Measurements from ENCODE around the gene PHLDA1. TPM values are rescaled to one million over a fixed set of nuclear protein-coding genes. Genes with fewer than 3 reads are reported as not detected.
"Not testable (repeated sequence)": the region's sequence is repeated elsewhere in the genome, so short reads cannot be mapped to it uniquely, and the experiment has no call there.

PHLDA1 gene
- total RNA-seq, 1 experiment from 2014 or later = 184 TPM

DNA sequence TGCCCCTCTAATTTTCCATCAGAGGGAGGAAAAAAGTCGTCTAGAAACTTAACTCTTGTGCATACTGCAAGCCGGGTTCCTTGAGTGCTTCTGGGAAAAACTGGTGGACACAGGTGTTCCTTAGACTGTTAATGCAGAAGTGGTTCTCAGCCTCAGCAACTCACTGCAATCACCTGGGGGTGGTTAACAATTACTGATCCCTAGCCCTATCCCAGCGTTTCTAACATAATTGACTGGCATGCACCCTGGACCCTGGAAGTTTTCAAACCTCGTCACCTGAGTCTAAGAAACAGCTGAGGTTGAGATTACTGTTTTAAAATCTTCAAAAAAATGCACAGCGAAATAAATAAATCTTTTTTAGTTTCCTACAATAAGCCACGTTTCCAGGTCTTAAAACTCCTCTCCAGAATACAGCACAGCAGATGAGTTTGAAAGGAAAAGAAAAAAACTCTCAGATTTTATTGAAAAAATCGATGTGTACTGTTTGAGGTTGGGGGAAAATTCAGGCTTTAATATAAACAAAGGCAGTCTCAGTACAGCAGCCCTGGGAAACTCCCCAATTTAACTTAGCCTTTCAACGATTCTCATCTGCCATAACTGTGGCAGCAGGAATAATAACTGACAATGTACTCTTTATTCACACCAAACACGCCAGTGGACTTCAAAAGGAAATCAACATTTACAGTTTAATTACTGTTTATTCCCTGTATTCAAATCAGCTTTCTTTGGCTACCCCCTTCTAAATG, 45.4 kb downstream of the PHLDA1 start:
- DNase-seq (ENCODE audit: low read depth) = no peak

DNA sequence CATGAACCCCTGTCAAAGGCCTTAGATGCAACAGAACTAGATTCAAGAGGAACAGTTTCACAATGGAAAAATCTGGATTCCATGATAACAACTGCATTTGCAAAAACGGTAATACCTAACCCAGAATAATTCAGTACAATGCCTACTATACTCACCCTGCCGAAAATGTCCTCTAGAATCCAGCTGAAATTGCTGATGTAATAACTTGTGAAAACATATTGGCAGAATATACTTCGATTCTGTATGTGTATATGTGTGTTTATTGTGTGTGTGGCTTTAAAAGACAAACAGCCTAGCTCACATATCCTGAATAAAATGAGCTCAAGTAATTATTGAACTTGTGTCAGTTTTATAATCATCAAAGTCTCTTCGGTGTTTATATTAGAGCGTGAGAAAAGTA, 46.0 kb downstream of the PHLDA1 start:
- no peak for DNase-seq (ENCODE audit: low read depth)

DNA sequence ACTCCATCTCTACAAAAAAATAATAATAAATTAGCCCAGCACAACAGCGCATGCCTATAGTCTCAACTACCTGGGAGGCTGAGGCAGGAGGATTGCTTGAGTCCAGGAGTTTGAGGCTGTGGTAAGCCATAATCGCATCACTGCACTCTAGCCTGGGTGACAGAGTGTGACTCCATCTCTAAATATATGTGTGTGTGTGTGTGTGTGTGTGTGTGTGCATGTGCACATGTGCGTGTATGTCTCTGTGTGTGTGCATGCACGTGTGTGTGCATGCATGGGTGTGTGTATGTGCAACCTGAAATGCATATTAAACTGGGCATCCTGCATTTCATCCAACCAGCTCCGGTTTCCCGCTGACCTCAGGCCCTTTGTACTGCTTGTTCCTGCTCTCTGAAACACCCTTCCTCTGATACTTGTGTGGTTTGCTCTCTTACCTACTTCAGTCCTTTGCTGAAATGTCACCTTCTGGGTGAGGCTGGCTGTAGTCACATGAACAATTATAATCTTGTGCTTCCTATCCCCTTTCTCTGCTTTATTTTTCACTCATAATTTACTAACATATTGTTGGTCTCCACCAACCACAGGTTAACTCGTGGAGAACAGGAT, 46.9 kb downstream of the PHLDA1 start:
- no peak for DNase-seq (ENCODE audit: low read depth)

DNA sequence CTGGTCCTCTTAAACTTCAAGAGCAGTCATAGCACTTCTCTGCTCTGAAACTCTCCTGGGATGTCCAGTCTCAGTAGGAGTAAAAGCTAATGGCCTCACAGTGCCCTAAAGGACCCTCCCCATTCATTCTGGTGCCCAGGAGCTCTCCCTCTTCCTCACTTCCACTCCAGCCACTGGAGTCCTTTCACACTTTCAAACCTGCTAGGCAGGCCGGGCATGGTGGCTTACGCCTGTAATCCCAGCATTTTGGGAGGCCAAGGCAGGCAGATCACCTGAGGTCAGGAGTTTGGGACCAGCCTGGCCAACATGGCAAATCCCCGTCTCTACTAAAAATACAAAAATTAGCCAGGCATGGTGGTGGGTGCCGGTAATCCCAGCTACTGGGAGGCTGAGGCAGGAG, 47.7 kb downstream of the PHLDA1 start:
- DNase-seq (ENCODE audit: low read depth) = not testable (repeated sequence)

DNA sequence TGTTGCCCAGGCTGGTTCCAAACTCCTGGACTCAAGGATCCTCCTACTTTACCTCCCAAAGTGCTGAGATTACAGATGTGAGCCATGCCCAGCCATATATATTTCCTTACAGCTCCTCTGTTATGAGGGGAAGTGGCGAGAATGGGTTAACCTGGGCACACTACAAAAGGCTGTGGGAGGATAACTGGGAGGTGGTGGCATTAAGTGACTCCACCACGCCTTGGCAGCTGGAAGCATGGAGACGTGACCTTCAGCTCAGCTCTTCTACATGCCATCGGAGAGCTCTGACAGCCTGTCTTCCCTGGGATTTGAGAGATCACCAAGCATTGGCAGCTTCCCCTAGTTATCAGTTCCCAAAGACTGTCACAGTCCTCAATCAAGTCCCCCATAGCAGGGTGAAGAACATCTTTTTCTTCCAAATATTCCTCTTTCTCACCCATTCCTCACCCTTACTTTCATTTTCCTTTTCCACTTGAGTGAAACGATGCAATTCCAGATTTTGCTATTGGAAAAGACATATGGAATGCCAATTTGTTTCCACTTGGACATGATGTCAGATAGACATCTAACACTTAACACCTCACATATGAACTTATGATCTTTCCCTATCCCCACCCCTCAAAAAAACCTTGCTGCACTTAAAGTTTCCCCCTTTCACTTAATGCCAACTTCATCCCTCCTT, 48.5 kb downstream of the PHLDA1 start:
- no peak for DNase-seq (ENCODE audit: low read depth)

GRCh38 chr12:75982169-75982564, 49.4 kb downstream of the PHLDA1 start:
- DNase-seq (ENCODE audit: low read depth) = no peak

DNA sequence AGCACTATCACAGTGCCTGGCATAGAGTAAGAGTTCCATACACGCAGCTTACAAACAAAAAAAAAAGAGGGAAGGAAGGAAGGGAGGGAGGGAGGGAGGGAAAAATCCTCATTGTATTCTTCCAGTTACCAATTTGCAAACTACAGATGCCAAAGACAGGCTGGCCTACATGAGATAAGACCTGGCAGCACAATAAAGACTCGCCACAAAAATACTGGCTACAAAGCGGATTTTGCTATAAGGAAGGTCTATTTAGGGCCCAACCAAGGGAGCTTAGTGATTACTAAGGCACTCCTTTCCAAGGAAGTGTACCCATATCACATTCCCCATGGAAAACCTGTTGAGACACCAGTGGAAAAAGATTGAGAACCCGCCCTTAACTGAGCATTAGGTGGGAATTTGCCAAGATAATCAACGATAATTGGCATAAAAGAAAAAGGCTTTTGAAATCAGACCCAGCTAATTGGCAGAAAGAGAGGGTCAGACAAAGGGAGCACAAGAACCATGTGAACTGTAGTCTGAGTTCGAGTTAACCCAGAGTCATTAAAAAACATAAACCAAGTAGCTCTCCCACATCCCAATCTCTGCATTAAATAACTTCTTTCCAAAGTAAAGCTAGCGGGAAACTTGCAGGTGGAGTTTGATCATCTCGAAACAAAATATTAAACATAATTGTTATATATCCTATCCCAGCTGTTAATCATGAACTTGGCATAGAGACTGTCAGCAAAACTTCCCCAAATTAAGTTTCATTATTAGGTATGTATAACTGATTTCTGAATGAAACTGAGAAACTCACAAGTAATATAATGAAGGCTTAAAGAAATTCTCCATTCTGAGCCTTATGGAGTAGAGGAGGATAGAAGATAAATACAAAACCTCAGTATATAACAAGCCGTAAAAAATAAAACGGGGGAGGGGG, 50.1 kb downstream of the PHLDA1 start:
- no peak for DNase-seq (ENCODE audit: low read depth)

DNA sequence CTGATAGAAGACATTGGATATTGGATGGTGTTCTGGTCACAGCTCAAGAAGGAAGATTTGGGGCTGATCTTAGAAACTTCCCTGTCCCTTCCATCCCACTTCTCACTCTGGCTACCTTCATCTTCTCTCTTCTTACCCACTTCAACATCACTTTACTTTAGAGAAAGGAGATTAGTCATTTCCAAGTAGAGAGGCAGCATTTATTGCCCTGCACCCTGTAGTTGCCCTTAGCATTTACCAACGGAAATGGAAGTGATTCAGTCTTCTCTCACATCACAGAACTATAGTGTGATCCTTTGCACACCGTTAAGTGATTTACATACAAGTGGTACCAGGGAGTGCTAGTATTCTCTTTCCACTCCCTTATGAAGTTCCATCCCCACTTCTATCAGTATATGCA, 52.4 kb downstream of the PHLDA1 start:
- DNase-seq (ENCODE audit: low read depth) = peak; percentile 94

DNA sequence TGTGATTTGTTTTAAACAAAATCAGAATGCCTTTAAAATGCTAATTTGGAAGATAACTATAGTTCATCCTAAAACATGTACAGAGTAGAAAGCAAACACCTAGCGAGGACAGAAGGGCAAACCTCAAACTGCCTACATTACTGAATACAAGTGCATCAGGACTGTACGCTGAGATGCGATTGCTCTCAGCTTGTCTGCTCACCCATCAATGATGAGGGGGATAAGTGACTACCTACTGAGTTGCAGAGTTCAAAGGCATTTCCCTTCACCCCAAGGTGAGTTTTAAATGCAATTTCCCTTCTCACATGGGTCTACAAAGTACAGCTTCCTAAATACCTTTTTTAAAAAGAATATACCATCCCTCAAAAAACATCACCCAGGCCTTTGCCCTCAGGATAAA, 52.9 kb downstream of the PHLDA1 start:
- DNase-seq (ENCODE audit: low read depth) = peak; percentile 56

GRCh38 chr12:75977952-75978671, 53.5 kb downstream of the PHLDA1 start:
- peak; percentile 100 for DNase-seq (ENCODE audit: low read depth)

DNA sequence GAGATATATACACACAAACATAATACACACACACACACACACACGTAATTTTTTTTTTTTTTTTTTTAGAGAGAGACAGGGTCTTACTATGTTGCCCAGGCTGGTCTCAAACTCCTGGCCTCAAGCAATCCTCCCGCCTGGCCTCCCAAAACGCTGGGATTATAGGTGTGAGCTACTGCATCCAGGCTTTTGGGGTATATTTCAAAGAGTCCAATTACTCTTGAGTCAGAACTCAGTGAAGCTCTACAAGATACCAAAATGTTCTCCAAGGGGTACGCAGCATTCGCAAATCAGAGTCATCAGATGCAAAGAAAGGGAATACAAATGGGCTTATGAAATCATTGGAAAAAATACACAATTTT, 54.0 kb downstream of the PHLDA1 start:
- DNase-seq (ENCODE audit: low read depth) = no peak

GRCh38 chr12:75976913-75977312, 54.7 kb downstream of the PHLDA1 start:
- no peak for DNase-seq (ENCODE audit: low read depth)

DNA sequence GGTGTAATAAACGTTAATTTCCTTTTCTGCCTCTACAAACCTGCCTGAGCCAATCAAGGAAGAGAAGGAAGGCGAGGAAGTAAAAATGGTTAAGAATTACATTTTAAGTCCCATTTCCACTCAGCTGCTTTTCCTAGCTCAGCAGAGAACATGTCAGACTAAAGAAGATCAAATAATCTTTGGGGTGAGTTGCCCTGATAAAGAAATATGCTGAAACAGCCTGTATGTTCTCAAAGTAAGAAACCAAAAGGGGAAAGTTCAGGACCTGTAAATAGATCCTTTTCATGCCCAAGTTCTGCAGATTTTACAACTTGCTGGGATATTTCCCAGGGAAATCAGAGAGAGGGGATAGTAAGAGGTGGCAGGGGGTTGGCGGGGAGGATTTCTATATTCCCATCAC, 55.5 kb downstream of the PHLDA1 start:
- no peak for DNase-seq (ENCODE audit: low read depth)

DNA sequence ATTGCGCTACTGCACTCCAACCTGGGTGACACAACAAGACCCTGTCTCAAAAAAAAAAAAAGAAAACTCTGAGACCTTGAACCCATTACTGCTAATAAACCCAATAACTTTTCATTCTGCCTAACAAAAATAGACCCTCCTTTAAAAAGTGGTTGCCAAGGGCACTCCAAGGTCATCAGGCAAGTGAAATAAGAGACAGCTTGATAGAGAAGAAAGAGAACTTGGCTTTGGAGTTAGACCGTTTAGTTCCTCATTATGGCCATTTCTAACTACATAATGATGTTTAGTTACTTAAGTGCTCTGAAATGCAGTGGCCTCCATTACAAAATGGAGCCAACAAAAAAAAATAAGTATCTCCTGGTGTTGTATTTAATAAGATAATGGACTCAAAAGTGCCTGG, 55.9 kb downstream of the PHLDA1 start:
- no peak for DNase-seq (ENCODE audit: low read depth)

Other genes starting within 250 kb of the PHLDA1 start
- 262 and 444 TPM in 2 replicates for gene NAP1L1, start 52.9 kb upstream of the PHLDA1 start, total RNA-seq (2014; rRNA removed; shearing (Covaris generic))